Skin of body (tissue), 2 donors: ENCODE results near the gene NFIC. TPM values are rescaled to one million over a fixed set of nuclear protein-coding genes. Genes with fewer than 3 reads are reported as not detected.
A peak's percentile ranks its signal among the peaks of the same experiment; 100 is the strongest.
"Not testable (repeated sequence)": the region's sequence is repeated elsewhere in the genome, so short reads cannot be mapped to it uniquely, and the experiment has no call there.

Source experiments
- DNase-seq: peaks from one replicate; lab custom pipeline; 2025; lab: John Stamatoyannopoulos, UW
- total RNA-seq: library from RNA; depleted of rRNA; stranded (reverse); fragments of >200 nt; gene quantifications from one replicate; pipeline ENCODE4 v1.2.3, GENCODE V29; 2014

Gene NFIC
- total RNA-seq, 1 donor from 2014 or later: 27.6 TPM

DNA sequence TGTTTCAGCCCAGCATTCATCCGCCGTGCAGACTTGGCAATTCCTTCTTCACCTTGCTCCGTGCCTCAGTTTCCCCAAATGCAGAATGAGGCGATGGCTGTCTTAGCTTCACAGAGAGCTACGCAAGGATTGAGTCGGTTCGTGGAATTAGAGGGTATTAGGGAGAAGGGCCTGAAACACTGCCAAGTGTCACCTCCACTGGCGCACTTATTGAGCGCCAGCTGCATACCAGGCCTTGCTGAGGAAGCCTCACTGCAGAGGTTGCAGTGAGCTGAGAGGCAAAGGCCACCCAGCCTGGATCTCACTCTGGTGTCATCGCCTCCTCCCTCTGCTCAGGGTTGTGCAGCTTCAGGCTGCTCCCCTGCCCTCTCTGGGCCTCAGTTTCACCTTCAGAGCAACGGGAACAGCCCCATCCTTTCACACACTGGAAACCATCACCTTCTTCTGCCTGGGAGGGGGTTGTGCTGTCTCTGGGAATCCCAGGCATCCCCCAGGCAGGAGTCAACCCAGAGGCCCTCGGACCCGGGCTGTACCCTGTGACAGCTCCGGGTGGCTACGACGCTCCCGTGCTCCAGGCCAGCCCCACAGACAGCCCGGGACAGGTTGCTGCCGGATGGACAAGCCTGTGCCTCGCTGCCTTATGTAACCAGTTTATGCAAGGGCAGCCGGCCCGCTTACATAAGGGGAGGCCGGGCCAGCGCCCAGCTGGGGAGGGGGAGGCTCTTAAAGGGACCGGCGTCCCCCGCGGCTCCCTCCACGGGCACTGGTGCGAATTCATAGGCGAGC, 31.9 kb downstream of the NFIC start:
- DNase-seq: no peak

DNA sequence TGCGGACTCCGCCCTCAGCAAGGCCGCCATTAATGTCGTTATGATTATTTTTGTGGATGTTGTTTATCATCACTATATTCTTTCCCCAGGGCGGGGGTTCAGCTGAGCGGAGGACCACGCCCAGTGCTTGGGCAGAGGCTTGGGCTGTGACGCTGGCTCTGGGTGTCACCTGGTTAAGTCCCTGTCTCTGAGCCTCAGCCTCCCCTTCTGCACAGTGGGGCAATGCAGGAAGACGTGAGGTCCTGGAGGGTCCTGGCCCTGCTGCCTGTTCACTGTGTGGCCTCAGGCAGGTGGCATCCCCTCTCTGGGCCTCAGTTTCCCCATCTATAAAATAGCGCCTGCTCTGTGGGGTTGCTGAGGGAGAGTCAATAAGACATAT, 32.5 kb downstream of the NFIC start:
- no peak for DNase-seq

- DNase-seq: not testable (repeated sequence)
Observed at GRCh38 chr19:3399311-3399710, 32.9 kb downstream of the NFIC start.

GRCh38 chr19:3401004-3401768, 34.8 kb downstream of the NFIC start:
- DNase-seq: no peak

DNA sequence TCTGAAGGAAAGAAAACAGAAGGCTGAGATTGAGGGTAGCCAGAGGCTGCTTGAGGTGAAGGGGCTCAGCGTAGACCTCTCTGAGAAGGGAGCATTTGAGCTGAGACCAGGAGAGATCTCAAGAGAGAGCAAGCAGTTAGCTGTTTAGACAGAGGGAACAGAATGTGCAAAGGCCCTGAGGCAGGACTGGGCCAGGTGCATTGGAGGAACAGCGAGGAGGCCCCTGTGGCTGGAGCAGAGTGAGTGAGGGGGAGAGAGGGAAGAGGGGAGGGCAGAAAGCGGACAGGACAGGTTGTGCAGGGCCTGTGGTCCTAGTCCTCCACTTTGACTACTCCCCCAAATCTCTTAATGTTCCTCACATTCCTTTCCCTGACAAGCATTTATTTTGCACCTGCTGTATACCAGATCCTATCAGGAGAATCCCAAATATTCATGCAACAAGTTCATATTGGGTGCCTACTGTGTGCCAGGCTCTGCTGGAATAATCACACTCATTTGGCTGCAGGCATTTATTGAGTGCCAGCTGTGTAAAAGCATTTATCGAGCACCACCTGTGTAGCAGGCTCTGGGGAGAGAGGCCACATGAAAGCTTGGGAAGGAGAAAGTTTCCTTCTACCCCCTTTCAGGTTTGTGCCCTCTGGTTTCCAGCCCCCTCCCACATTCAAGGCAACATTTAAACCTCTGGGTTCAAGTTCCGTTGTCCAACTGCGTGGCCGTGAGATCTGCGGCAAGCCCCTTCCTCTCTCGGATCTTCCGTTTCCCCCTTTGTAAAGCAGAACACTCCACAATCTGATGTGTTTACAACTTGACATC, 36.5 kb downstream of the NFIC start:
- no peak for DNase-seq

DNA sequence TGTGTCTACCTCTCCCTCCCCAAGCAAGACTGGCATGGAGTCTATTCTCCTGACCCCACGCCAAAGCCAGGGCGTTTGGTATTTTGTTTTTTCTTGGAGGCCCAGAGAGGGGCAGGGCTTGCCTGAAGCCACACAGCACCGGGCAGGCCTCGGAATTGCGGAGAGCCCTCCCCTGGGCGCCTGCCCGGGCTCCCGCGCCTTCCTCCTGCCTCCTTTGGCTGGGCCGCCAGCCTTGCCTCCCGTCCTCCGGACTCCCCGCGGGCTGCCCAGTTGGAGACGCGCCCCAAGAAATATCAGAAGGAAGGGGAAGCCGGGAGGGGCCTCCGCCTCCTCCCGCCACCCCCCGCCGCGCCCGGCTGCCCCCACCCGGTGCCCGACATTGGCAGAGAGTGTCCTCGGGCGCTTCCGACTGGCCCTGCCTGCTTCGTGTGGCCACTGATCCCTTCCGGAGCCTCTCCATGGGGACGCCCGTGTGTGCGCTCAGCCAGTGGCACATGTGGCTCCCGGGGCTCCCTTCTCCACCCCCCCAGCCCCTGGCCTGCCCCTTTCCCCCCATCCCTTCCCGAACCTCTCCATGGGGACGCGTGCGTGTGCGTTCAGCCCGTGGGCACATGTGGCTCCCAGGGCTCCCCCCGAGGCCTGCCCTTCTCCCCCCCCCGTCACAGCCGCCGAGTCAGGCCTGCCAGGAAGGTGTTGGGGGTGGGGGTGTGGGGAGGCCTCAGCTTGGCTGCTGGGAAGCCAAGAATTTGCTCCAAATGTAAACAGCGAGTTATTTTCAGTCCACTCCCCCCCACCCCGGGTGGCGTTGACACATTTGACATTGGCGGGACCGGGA, 37.3 kb downstream of the NFIC start:
- peak; percentile 90 for DNase-seq

DNA sequence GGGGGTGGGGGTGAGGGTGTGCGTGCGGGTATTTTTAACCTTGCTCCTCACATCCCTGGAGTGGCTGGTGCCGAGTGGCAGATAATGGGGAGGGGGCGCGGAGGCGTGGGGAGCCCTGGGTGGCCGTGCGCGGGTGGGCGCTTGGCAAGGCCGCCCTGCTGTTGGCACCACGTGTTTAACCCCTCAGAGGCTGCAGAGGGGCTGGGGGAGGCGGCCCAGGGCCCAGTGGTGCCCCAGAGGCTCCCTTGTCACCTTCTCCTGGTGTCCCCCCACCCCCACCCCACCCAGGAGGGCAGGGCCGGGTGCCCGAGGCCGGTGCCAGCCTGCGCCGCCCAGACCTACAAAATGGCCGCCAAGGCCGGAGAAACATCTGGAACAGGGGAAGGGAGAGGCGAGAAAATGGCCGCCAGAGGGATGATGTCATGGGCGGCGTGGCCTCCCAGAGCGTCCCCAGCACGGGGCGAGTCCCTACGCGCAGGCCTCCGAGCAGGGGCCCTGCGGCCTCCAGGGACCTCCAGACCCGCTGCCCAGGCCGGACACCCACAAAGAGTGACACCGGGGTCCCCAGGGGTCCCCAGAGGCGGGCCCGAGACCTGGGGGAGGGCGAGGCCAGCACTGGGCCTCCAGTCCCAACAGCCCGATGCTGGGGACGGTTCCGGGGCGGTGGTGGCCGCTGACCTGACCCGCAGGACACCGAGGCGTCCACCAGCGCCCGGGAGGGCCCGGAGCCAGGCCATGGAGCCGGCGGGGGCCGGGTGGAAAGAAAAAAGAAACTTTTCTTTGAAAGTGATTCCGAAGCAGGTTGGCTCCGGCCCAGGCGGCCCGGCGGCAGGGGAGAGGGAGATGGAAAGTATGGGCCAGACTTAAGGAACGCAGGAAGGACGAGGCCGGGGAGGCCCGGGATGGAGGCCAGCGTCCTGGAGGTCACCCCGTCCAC, 38.2 kb downstream of the NFIC start:
- peak; percentile 84 for DNase-seq

GRCh38 chr19:3405261-3405653, 38.9 kb downstream of the NFIC start:
- DNase-seq: no peak

GRCh38 chr19:3406571-3407111, 40.3 kb downstream of the NFIC start:
- DNase-seq: no peak

DNA sequence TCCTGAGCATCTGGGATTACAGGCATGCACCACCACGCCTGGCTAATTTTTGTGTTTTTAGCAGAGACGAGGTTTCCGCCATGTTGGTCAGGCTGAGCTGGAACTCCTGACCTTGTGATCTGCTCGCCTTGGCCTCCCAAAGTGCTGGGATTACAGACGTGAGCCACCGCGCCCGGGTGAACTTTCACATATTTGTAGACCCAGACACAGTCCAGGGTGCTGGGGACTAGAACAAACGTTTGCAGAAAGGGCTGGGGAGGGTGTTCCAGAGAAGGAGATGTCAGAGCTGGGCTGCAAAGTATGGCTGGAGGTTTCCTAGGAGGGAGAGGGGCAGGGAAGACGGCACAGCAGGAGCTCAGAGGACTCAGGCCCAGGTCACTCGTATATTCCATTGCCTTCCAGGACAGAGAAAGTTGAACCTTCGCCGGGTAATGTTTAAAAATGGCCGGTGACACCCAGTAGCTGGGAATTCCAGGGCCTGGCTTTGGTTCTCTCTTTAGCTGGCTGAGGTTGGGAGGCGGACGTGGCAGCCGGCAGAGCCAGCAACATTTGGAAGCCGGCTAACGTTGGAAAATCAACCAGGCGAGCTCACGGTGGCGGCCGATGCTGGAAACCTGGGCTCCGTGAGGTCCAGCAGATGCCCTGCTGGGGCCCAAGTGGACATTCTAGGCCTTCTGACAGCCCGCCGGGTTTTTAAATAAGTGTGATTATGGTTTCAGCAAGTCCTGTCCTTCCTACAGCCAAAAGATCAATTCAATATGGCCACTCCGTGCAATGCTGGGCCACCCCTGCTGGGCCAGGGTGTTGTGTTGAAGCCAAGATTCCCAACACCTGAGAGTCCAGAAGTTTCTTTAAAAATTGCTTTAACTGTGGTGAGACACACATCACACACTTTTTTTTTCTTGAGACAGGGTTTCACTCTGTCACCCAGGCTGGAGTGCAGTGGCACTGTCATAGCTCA, 41.5 kb downstream of the NFIC start:
- peak; percentile 49 for DNase-seq

GRCh38 chr19:3408996-3409345, 42.6 kb downstream of the NFIC start:
- DNase-seq: no peak

DNA sequence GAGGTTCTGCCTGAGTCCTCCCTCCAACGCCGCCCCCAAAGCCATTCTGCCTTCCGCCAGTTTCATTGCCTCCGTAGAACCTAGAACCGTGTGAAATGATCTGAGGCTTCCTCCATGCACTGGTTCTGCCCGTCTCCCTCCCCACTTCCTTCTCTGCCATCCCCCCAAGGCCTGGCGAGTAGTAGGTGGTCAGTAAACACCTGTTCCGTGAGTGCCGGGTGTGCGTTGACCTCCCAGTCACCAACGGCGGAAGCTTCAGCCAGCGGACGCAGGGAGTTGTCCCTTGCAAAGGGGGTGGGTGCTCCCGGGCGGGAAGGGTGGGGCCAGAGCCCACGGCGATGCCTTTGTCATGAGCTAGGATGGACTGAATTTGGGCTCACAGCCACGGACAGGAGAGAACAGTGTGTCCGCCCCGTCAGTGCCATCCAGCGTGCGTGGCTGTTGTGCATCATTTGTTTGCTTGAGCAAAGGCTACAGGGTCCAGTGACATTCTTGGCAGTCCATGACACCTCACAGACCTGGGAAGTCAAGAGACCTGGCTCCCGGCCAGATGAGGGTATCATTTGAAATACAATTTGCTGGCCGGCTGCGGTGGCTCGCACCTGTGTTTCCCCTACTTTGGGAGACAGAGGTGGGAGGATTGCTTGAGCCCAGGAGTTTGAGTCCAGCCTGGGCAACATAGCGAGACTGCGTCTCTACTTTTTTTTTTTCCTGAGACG, 43.1 kb downstream of the NFIC start:
- no peak for DNase-seq

DNA sequence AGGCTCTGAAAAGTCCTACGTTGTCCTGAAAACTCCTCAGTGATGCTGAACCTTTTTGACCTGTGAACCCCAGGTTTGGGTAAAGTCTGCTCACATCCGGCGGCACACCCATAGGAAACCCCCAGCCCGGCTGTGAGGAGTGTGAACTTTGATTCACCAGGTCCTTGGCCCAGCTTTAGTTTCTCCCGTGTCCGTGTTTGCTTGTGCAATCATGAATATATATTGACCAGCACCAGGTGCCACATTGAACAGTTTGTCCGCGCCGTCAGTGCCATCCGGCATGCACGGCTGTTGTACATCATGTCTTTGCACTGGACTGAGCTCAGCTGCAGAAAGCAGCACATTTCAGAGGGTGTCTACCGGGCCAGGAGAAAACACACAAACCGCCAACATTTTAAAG, 45.3 kb downstream of the NFIC start:
- DNase-seq: no peak

- no peak for DNase-seq
Observed at GRCh38 chr19:3412066-3412465, 45.7 kb downstream of the NFIC start.

DNA sequence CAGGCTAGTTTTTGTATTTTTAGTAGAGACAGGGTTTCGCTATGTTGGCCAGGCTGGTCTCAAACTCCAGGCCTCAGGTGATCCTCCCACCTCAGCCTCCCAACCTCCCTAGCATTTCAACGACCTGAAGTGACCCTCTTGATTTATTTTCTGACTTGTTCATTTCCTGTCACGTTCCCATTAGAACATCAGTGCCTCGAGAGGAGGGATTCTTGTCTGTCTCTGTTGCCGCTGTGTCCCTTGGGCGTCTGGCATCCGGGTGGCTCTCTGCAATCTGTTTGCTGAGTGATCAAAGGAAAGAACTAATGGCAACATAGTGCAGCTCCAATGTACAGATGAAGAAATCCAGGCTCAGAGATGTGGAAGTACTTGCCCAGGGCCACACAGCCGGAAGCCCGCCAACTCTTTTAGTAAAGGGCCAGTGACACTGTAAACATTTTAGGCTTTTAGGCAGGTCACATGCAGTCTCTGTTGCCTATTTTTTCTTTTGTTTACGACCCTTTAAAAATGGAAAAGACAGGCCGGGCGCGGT, 47.5 kb downstream of the NFIC start:
- no peak for DNase-seq

- no peak for DNase-seq
Observed at GRCh38 chr19:3415695-3416094, 49.3 kb downstream of the NFIC start.

DNA sequence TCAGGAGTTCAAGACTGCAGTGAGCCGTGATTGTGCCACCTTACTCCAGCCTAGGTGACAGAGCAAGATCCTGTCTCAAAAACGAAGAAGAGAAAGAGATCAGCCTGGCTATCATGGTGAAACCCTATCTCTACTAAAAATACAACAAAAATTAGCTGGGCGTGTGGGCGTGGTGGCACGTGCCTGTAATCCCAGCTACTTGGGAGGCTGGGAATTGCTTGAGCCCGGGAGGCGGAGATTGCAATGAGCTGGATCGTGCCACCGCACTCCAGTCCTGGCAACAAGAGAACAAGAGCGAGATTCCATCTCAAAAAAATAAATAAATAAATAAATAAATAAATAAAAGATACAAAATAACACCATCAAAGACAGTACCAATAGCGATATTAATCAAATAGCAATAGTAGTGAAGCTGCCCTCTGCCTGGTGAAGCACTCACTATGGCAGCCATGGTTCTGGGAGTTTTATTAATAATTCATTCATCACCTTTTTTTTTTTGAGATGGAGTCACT, 53.9 kb downstream of the NFIC start:
- no peak for DNase-seq
